Activated naive CD8-positive, alpha-beta T cell treated with anti-CD3 and anti-CD28 coated beads, Interleukin-2, amount 50 U/mL, for 24 hours (primary cell): ENCODE measurements around the gene TMEM132D.
A peak's percentile ranks its signal among the peaks of the same experiment; 100 is the strongest.

Experiments
- ATAC-seq: fragments of 150-1000 bp; cut with Tn5 transposase; one replicate; pipeline ENCODE4 v1.10.0; 2021
- DNase-seq: peaks from one replicate; pipeline ENCODE4 v3.0.0; 2021
- H3K27ac Mint-ChIP-seq: one replicate; pipeline ENCODE4 v1.8.0; 2021; ENCODE audit warnings: mild to moderate bottlenecking, mixed read lengths
- H3K27me3 Mint-ChIP-seq: one replicate; pipeline ENCODE4 v1.8.0; 2021; ENCODE audit warnings: mixed read lengths
- H3K36me3 Mint-ChIP-seq: one replicate; pipeline ENCODE4 v1.8.0; 2021; ENCODE audit warnings: low read depth, mixed read lengths
- H3K4me1 Mint-ChIP-seq: one replicate; pipeline ENCODE4 v1.8.0; 2021; ENCODE audit warnings: mixed read lengths
- H3K4me3 Mint-ChIP-seq: one replicate; pipeline ENCODE4 v1.8.0; 2021; ENCODE audit warnings: mild to moderate bottlenecking, moderate library complexity, mixed read lengths
- H3K9me3 Mint-ChIP-seq: one replicate; pipeline ENCODE4 v1.8.0; 2021; ENCODE audit warnings: mixed read lengths

TMEM132D gene

GRCh38 chr12:129762436-129762835 is 141.4 kb downstream of the TMEM132D start:
- H3K4me3 Mint-ChIP-seq: no peak overlapping the region
- ATAC-seq (no peak), DNase-seq (no peak)
- no peak overlapping the region for H3K27ac Mint-ChIP-seq
- H3K4me1 Mint-ChIP-seq: no peaks in the 10 kb centered on the region
- peaks cover 15% of the 10 kb centered on the region for H3K9me3 Mint-ChIP-seq
- no peaks in the 10 kb centered on the region for H3K27me3 Mint-ChIP-seq
- H3K36me3 Mint-ChIP-seq: no peaks in the 10 kb centered on the region

DNA sequence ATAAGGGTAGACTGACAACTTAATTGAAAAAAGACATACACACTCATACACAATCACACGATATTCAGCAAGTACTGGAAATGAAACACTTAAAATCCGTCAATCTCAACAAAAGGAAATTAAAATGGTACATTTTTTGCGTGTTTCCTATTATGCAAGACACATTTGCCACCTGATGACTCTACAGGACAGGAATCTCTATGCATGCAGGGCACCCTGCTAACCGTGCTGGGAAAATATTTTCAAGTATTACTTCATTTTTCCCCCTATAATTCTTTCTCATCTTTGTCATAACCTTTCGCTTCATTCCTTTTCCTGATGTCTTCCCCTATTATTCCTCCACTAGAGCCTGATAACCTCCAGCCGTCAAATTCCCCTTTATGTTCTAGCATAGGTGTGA is 150.2 kb downstream of the TMEM132D start:
- ATAC-seq (no peak), DNase-seq (no peak)
- Mint-ChIP-seq H3K27me3 (no peaks in the 10 kb centered on the region), H3K4me3 (no peak overlapping the region), H3K36me3 (no peaks in the 10 kb centered on the region), H3K9me3 (no peaks in the 10 kb centered on the region), H3K27ac (no peak overlapping the region), H3K4me1 (no peaks in the 10 kb centered on the region)

DNA sequence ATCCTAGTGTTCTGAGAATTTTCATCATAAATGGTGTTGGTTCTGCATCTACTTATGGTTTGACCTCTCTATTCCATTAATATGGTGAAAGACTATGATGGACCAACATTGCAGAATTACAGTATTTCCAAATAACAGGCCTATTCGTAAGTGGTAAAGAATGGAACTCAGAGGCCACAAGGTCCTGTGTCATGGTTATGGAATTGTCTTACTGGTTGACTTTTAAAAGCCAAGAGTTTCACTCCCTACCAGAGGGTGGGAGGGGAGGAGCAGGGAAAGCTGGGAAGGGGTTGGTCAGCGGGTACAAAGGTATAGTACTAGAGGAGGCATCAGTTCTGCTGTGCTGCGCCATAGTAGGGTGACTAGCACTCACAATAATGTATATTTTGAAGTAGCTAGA is 153.4 kb downstream of the TMEM132D start:
- no peak overlapping the region for H3K4me3 Mint-ChIP-seq
- H3K27ac Mint-ChIP-seq: no peak overlapping the region
- DNase-seq (no peak), ATAC-seq (no peak)
- no peaks in the 10 kb centered on the region for H3K27me3 Mint-ChIP-seq
- H3K4me1 Mint-ChIP-seq: no peaks in the 10 kb centered on the region
- no peaks in the 10 kb centered on the region for H3K36me3 Mint-ChIP-seq
- H3K9me3 Mint-ChIP-seq: no peaks in the 10 kb centered on the region

DNA sequence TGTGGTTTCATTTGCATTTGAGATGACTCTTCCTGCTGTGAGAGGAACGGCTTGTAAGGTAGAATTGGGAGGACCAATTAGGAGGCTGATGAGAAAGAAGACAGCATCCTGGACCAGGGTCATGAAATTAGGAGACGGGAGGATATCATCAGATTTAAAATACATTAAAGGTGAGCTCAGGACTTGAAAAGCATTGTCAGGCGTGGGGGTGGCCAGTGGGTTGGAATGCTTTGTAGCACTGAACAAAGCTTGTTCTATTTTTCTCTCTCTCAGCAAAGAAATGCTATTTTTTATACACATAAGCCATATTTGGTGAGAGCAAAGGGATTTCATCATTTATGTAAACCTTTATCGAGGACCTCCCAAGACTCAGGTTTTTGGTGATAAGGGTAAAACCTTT is 157.5 kb downstream of the TMEM132D start:
- ATAC-seq: no peak
- H3K27me3 Mint-ChIP-seq: no peaks in the 10 kb centered on the region
- H3K4me3 Mint-ChIP-seq: no peak overlapping the region
- DNase-seq: no peak
- H3K9me3 Mint-ChIP-seq: no peaks in the 10 kb centered on the region
- no peaks in the 10 kb centered on the region for H3K36me3 Mint-ChIP-seq
- no peak overlapping the region for H3K27ac Mint-ChIP-seq
- no peaks in the 10 kb centered on the region for H3K4me1 Mint-ChIP-seq

DNA sequence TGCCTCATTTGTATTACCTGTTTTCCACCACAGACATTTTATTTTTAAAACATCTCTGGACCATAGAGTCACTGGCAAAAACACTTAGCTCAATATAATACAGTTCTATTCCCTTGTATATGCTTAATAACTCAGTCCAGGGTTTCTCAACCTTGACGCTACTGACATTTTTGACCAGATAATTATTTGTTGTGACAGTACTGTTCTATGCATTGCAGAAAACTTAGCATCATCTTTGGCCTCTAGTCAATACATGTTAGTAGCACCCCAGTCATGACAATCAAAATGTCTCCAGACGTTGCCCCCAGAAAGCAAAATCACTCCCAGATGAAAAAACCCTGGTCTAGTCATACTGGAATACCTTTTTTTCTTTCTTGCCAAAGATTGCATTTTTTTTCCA is 174.7 kb downstream of the TMEM132D start:
- Mint-ChIP-seq H3K36me3 (no peaks in the 10 kb centered on the region), H3K9me3 (peaks cover 15% of the 10 kb centered on the region), H3K4me3 (no peak overlapping the region), H3K27ac (no peak overlapping the region), H3K4me1 (no peaks in the 10 kb centered on the region), H3K27me3 (no peaks in the 10 kb centered on the region)
- no peak for DNase-seq
- no peak for ATAC-seq

- DNase-seq: no peak
- Mint-ChIP-seq H3K27ac (no peak overlapping the region), H3K36me3 (no peaks in the 10 kb centered on the region)
These were observed 176.7 kb downstream of the TMEM132D start for GRCh38 chr12:129727100-129727499.

GRCh38 chr12:129723260-129723659 is 180.6 kb downstream of the TMEM132D start:
- no peak for DNase-seq
- H3K36me3 Mint-ChIP-seq: no peaks in the 10 kb centered on the region
- H3K27me3 Mint-ChIP-seq: no peaks in the 10 kb centered on the region
- no peak overlapping the region for H3K27ac Mint-ChIP-seq
- no peaks in the 10 kb centered on the region for H3K4me1 Mint-ChIP-seq
- H3K9me3 Mint-ChIP-seq: peaks cover 9% of the 10 kb centered on the region
- no peak overlapping the region for H3K4me3 Mint-ChIP-seq
- ATAC-seq: no peak

More at GRCh38 chr12:129727100-129727499, 176.7 kb downstream of the TMEM132D start:
- ATAC-seq: no peak
- Mint-ChIP-seq H3K9me3 (peaks cover 23% of the 10 kb centered on the region), H3K4me3 (no peak overlapping the region), H3K4me1 (no peaks in the 10 kb centered on the region), H3K27me3 (no peaks in the 10 kb centered on the region)

DNA sequence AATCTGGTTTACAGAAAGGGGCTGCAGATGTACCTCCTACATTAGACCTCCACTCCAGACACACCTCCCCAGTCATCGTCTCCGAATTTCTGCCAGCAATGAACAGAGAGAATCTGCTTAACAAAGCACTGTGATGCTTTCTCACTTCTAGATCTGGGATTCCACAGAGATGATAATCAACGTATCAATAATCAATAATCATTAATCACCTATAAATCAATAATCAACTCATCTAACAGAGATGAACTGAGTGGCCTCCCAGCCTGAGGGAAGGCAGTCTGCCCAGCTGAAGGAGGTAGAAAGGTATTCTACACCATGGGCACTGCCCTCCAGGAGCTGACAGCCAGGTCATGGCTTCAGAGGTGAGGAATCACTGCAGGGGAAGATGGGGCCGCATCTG is 183.2 kb downstream of the TMEM132D start:
- Mint-ChIP-seq H3K36me3 (no peaks in the 10 kb centered on the region), H3K27me3 (no peaks in the 10 kb centered on the region), H3K4me3 (no peak overlapping the region), H3K9me3 (peaks cover 18% of the 10 kb centered on the region), H3K27ac (no peak overlapping the region), H3K4me1 (no peaks in the 10 kb centered on the region)
- ATAC-seq: no peak
- DNase-seq: no peak

DNA sequence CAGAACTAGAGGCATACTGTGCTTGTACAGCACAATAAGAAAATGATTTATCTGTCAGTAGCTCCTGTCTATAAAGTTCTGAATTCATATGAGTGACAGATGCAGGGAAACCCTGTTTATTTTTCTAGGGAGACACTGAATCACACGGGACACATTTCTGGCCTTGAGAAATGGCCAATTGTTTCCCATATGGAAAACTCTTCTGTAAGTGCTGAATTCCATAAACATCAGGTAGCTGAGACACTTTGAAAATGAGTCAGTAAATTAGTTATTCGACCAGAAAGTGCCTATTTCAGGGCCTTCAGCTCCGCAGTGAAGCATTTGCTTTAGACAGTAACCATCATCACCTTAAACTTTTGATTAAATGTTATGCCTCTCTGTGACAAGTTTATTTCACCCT is 184.4 kb downstream of the TMEM132D start:
- no peak for ATAC-seq
- DNase-seq: no peak
- H3K36me3 Mint-ChIP-seq: no peaks in the 10 kb centered on the region

GRCh38 chr12:129717438-129717837 is 186.4 kb downstream of the TMEM132D start:
- H3K27me3 Mint-ChIP-seq: no peaks in the 10 kb centered on the region
- H3K36me3 Mint-ChIP-seq: no peaks in the 10 kb centered on the region
- ATAC-seq (no peak), DNase-seq (no peak)
- no peak overlapping the region for H3K27ac Mint-ChIP-seq
- no peaks in the 10 kb centered on the region for H3K4me1 Mint-ChIP-seq
- no peak overlapping the region for H3K4me3 Mint-ChIP-seq
- peaks cover 14% of the 10 kb centered on the region for H3K9me3 Mint-ChIP-seq

More for the DNA sequence above, 184.4 kb downstream of the TMEM132D start:
- H3K27ac Mint-ChIP-seq: no peak overlapping the region
- H3K4me3 Mint-ChIP-seq: no peak overlapping the region
- H3K27me3 Mint-ChIP-seq: no peaks in the 10 kb centered on the region
- H3K9me3 Mint-ChIP-seq: peaks cover 21% of the 10 kb centered on the region
- no peaks in the 10 kb centered on the region for H3K4me1 Mint-ChIP-seq

- Mint-ChIP-seq H3K36me3 (no peaks in the 10 kb centered on the region), H3K27me3 (no peaks in the 10 kb centered on the region), H3K27ac (no peak overlapping the region), H3K4me1 (no peaks in the 10 kb centered on the region), H3K4me3 (no peak overlapping the region), H3K9me3 (peaks cover 14% of the 10 kb centered on the region)
- no peak for DNase-seq
- no peak for ATAC-seq
These were observed 187.0 kb downstream of the TMEM132D start for GRCh38 chr12:129716825-129717224.

- H3K4me1 Mint-ChIP-seq: no peaks in the 10 kb centered on the region
- no peaks in the 10 kb centered on the region for H3K36me3 Mint-ChIP-seq
- H3K9me3 Mint-ChIP-seq: peaks cover 33% of the 10 kb centered on the region
- no peaks in the 10 kb centered on the region for H3K27me3 Mint-ChIP-seq
- no peak overlapping the region for H3K4me3 Mint-ChIP-seq
- H3K27ac Mint-ChIP-seq: no peak overlapping the region
- ATAC-seq (no peak), DNase-seq (no peak)
These were observed 197.1 kb downstream of the TMEM132D start for GRCh38 chr12:129706716-129707115.

GRCh38 chr12:129704232-129704830 is 199.5 kb downstream of the TMEM132D start:
- Mint-ChIP-seq H3K9me3 (peaks cover 31% of the 10 kb centered on the region), H3K4me1 (no peaks in the 10 kb centered on the region), H3K36me3 (no peaks in the 10 kb centered on the region), H3K27ac (no peak overlapping the region), H3K27me3 (no peaks in the 10 kb centered on the region), H3K4me3 (no peak overlapping the region)
- no peak for ATAC-seq
- DNase-seq: no peak

DNA sequence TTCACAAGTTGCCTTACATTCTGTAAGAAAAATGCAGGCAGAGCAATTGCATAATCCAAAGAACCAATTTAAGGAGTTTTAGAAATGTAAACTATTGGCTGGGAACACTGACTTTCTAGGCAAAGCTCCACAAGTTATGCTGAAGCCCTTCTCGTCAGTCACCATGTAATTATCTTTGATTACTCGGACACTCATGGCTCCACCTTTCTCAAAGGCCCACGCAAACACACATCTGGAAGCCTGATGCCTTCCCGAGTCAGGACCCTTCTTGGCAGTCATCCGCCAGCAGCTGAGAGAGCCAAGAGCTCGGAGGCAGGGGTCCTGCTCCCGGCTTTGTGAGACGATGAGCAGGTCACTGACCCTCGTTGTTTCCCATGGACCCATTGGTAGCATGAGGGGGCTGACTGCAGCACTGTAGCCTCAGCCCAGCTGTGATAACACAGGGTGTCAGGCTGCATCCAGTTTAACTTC is 202.2 kb downstream of the TMEM132D start:
- DNase-seq (no peak), ATAC-seq (no peak)
- Mint-ChIP-seq H3K9me3 (peaks cover 25% of the 10 kb centered on the region), H3K4me3 (no peak overlapping the region), H3K4me1 (no peaks in the 10 kb centered on the region), H3K36me3 (no peaks in the 10 kb centered on the region), H3K27me3 (no peaks in the 10 kb centered on the region), H3K27ac (no peak overlapping the region)

- DNase-seq (no peak), ATAC-seq (peak; percentile 28)
- H3K9me3 Mint-ChIP-seq: peaks cover 23% of the 10 kb centered on the region
- H3K4me1 Mint-ChIP-seq: no peaks in the 10 kb centered on the region
- H3K4me3 Mint-ChIP-seq: no peak overlapping the region
- H3K27ac Mint-ChIP-seq: no peak overlapping the region
- no peaks in the 10 kb centered on the region for H3K36me3 Mint-ChIP-seq
- H3K27me3 Mint-ChIP-seq: no peaks in the 10 kb centered on the region
These were observed 203.8 kb downstream of the TMEM132D start for GRCh38 chr12:129700036-129700435.

DNA sequence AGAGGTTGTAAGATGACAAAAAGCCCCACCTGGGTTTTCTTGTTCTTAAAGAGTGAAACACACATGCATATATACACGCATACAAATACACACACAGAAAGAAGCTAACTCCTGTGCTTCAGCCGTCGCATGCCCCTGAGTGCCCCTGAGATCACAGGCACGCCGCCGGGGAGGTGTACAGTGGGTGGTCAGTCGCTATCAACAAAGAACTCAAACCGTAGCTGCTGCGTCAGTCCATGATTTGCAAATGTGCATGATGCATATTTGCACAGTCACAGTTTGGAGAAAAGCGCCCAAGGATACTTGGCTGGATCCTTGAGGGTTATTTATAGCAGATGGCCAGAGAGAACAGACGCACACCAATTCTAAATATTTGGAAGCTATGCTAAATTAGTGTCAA is 206.9 kb downstream of the TMEM132D start:
- no peaks in the 10 kb centered on the region for H3K27me3 Mint-ChIP-seq
- ATAC-seq: no peak
- H3K27ac Mint-ChIP-seq: no peak overlapping the region
- peaks cover 21% of the 10 kb centered on the region for H3K9me3 Mint-ChIP-seq
- no peaks in the 10 kb centered on the region for H3K36me3 Mint-ChIP-seq
- DNase-seq: no peak
- H3K4me1 Mint-ChIP-seq: no peaks in the 10 kb centered on the region
- H3K4me3 Mint-ChIP-seq: no peak overlapping the region
